Mesothelial cell of epicardium (in vitro differentiated cells): ENCODE data around the gene PCGF1. TPM values are rescaled to one million over a fixed set of nuclear protein-coding genes. Genes with fewer than 3 reads are reported as not detected.

Source experiments
- DNase-seq, 2 experiments: peaks; one replicate each; pipeline ENCODE4 v3.0.0; 2021; ENCODE audit warnings: low spot score in 2 of 2; ENCODE audit not compliant: unreplicated experiment in 2 of 2
- H3K27ac Mint-ChIP-seq: 2 replicates; pipeline ENCODE4 v1.8.0; 2021; ENCODE audit warnings: mixed read lengths
- H3K27me3 Mint-ChIP-seq: 2 replicates; pipeline ENCODE4 v1.8.0; 2021; ENCODE audit warnings: low read depth, mixed read lengths
- H3K36me3 Mint-ChIP-seq: 2 replicates; pipeline ENCODE4 v1.8.0; 2021; ENCODE audit warnings: mixed read lengths
- H3K4me1 Mint-ChIP-seq: 2 replicates; pipeline ENCODE4 v1.8.0; 2021; ENCODE audit warnings: mixed read lengths
- H3K4me3 Mint-ChIP-seq: 2 replicates; pipeline ENCODE4 v1.8.0; 2021; ENCODE audit warnings: mild to moderate bottlenecking, moderate library complexity, mixed read lengths
- H3K9me3 Mint-ChIP-seq: 2 replicates; pipeline ENCODE4 v1.8.0; 2021; ENCODE audit warnings: mixed read lengths
- CTCF ChIP-seq: fragments of 200-600 bp; sonication (generic); IDR thresholded peaks from one replicate; pipeline ENCODE4 v1.5.0; 2021; ENCODE audit warnings: antibody characterized with exemption; ENCODE audit not compliant: unreplicated experiment
- total RNA-seq: library from RNA; stranded (reverse); gene quantifications from 3 replicates; pipeline ENCODE4 v1.2.1, GENCODE V29; 2021

PCGF1 gene
- total RNA-seq, 1 donor from 2014 or later, result 17.0 TPM

- peaks cover 6% of the 10 kb centered on the region for H3K9me3 Mint-ChIP-seq
- peak; percentile 86 to 91 for DNase-seq
- peak within 1 kb of the TSS; percentile 90 for H3K4me3 Mint-ChIP-seq
- peak within 1 kb of the TSS; percentile 89 for H3K27ac Mint-ChIP-seq
- H3K27me3 Mint-ChIP-seq, result no peaks in the 10 kb centered on the region
- TF ChIP-seq CTCF, result no peak
- peaks cover 24% of the 10 kb centered on the region for H3K36me3 Mint-ChIP-seq
- peaks cover 27% of the 10 kb centered on the region for H3K4me1 Mint-ChIP-seq
Measured at GRCh38 chr2:74529357-74530238, 22.1 kb upstream of the PCGF1 start, which contains the start of the genes AUP1 and HTRA2. Gene AUP1 (minus strand): TSS chr2:74529706. CDS start chr2:74529629, 77 bp downstream. Gene HTRA2 (plus strand): TSS chr2:74529933. CDS start chr2:74530007, 74 bp downstream.

GRCh38 chr2:74528600-74529356, 21.3 kb upstream of the PCGF1 start:
- Mint-ChIP-seq H3K9me3 (peaks cover 6% of the 10 kb centered on the region), H3K27me3 (peaks cover 2% of the 10 kb centered on the region), H3K27ac (peak overlapping the region; percentile 89), H3K4me1 (peaks cover 27% of the 10 kb centered on the region), H3K4me3 (peak overlapping the region; percentile 90), H3K36me3 (peaks cover 24% of the 10 kb centered on the region)
- DNase-seq, result no peak
- no peak for TF ChIP-seq CTCF

- peaks cover 24% of the 10 kb centered on the region for H3K36me3 Mint-ChIP-seq
- H3K27me3 Mint-ChIP-seq, result peaks cover 10% of the 10 kb centered on the region
- peaks cover 27% of the 10 kb centered on the region for H3K4me1 Mint-ChIP-seq
- H3K4me3 Mint-ChIP-seq, result peak overlapping the region; percentile 90
- no peak overlapping the region for H3K27ac Mint-ChIP-seq
- H3K9me3 Mint-ChIP-seq, result peaks cover 6% of the 10 kb centered on the region
- no peak for DNase-seq
- no peak for TF ChIP-seq CTCF
Measured at GRCh38 chr2:74527741-74528140, 20.2 kb upstream of the PCGF1 start.

GRCh38 chr2:74526649-74527230, 19.2 kb upstream of the PCGF1 start:
- Mint-ChIP-seq H3K27ac (no peak overlapping the region), H3K27me3 (peaks cover 20% of the 10 kb centered on the region), H3K36me3 (peaks cover 24% of the 10 kb centered on the region), H3K9me3 (peaks cover 6% of the 10 kb centered on the region), H3K4me3 (no peak overlapping the region), H3K4me1 (peaks cover 24% of the 10 kb centered on the region)
- no peak for TF ChIP-seq CTCF
- no peak for DNase-seq
